ENCODE data around the gene WDTC1.

The WDTC1 gene

DNA sequence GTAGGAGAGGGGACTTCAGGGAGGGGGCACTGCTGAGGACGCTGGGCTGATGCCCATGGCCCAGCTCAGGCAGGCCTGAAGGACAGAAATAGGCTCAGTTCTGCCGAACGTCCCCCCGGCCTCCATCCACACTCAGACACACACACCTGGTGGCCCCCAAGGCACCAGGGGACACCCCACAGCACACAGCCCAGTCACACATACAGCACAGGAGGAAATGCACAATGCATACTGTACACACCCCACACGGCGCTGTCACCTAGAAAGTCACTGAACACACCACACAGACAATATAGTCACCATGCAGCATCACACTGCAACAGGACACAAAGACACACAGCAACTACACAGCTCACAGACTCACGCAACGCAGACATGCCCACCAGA lies 108.0 kb downstream of the WDTC1 start:
- Histone ChIP-seq H3K27me3 (ENCODE audit: insufficient read depth, poor library complexity, severe bottlenecking) (no peaks in the 10 kb centered on the region), H3K4me3 (replicated peaks; ENCODE audit: insufficient read depth, low read length) (peak overlapping the region; percentile 90), H3K27ac (replicated peaks) (peak overlapping the region; percentile 95)
- DNase-seq (ENCODE audit: low read depth in 1 of 2, low spot score in 1 of 2): peak in 1 of 2 experiments; percentile 41
- TF ChIP-seq CTCF (IDR thresholded peaks at IDR 0.05; ENCODE audit: insufficient read depth, low read length) (no peak), GABPA (IDR thresholded peaks at IDR 0.05; ENCODE audit: low read depth) (no peak), POLR2AphosphoS5 (IDR thresholded peaks at IDR 0.05; ENCODE audit: low read depth) (no peak), SPI1 (IDR thresholded peaks at IDR 0.05; ENCODE audit: borderline replicate concordance, low read depth) (no peak)
- TF ChIP-seq, protein P1, sequence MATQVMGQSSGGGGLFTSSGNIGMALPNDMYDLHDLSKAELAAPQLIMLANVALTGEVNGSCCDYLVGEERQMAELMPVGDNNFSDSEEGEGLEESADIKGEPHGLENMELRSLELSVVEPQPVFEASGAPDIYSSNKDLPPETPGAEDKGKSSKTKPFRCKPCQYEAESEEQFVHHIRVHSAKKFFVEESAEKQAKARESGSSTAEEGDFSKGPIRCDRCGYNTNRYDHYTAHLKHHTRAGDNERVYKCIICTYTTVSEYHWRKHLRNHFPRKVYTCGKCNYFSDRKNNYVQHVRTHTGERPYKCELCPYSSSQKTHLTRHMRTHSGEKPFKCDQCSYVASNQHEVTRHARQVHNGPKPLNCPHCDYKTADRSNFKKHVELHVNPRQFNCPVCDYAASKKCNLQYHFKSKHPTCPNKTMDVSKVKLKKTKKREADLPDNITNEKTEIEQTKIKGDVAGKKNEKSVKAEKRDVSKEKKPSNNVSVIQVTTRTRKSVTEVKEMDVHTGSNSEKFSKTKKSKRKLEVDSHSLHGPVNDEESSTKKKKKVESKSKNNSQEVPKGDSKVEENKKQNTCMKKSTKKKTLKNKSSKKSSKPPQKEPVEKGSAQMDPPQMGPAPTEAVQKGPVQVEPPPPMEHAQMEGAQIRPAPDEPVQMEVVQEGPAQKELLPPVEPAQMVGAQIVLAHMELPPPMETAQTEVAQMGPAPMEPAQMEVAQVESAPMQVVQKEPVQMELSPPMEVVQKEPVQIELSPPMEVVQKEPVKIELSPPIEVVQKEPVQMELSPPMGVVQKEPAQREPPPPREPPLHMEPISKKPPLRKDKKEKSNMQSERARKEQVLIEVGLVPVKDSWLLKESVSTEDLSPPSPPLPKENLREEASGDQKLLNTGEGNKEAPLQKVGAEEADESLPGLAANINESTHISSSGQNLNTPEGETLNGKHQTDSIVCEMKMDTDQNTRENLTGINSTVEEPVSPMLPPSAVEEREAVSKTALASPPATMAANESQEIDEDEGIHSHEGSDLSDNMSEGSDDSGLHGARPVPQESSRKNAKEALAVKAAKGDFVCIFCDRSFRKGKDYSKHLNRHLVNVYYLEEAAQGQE (IDR thresholded peaks at IDR 0.05; ENCODE audit: insufficient replicate concordance, low read depth): no peak

DNA sequence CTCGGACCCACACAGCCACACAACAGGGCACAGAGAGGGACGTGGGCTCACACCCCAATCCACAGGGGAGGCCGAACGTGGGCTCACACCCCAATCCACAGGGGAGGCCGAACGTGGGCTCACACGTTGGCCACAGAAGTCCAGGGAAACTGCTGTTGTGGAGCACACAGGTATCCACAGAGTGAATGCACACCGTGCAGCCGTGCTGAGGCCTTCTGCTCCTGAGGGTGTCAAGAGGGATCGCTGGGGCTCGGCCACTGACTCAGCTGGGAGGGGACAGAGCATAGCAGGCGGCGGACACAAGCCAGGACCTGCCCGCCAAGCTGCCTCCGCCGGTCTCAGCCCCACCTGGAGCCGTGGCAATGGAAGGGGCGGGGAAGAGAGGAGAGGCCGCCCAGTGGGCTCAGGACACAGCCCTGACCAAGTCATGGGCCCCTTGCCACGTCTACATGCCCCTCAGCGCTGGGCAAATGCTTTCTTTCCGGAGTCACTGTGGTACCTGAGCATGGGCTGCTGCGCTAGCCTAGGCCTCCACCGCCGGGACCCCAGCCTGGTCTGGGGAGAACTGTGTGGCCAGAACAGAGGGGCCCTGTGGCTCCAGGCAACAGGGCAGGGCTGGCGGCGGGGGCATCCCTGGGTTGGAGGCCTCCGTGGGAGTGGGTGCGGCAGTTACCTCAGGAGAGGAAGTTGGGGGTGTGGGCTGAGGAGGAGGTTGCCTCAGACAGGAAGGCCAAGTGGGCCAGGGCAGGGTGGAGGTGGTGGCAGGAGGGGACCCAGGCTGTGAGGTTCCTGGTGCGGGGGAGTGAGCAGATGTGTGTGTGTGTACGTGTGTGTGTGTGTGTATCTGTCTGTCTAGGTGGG lies 108.6 kb downstream of the WDTC1 start:
- H3K4me3 ChIP-seq (replicated peaks; ENCODE audit: insufficient read depth, low read length): peak overlapping the region; percentile 90
- TF ChIP-seq, protein P1 (IDR thresholded peaks at IDR 0.05; ENCODE audit: insufficient replicate concordance, low read depth): peak; percentile 61
- TF ChIP-seq GABPA (IDR thresholded peaks at IDR 0.05; ENCODE audit: low read depth) (peak; percentile 68; the same call in 1 of the 2 replicates), SPI1 (IDR thresholded peaks at IDR 0.05; ENCODE audit: borderline replicate concordance, low read depth) (peak; percentile 95; the same call in 1 of the 2 replicates), POLR2AphosphoS5 (IDR thresholded peaks at IDR 0.05; ENCODE audit: low read depth) (peak; percentile 98), CTCF (IDR thresholded peaks at IDR 0.05; ENCODE audit: insufficient read depth, low read length) (no peak)
- no peaks in the 10 kb centered on the region for H3K27me3 ChIP-seq (ENCODE audit: insufficient read depth, poor library complexity, severe bottlenecking)
- H3K27ac ChIP-seq (replicated peaks): peak overlapping the region; percentile 95
- peak; percentile 98 to 99 for DNase-seq (ENCODE audit: low read depth in 1 of 2, low spot score in 1 of 2)

- TF ChIP-seq SPI1 (IDR thresholded peaks at IDR 0.05; ENCODE audit: borderline replicate concordance, low read depth) (no peak), POLR2AphosphoS5 (IDR thresholded peaks at IDR 0.05; ENCODE audit: low read depth) (no peak), GABPA (IDR thresholded peaks at IDR 0.05; ENCODE audit: low read depth) (no peak), CTCF (IDR thresholded peaks at IDR 0.05; ENCODE audit: insufficient read depth, low read length) (no peak)
- TF ChIP-seq, protein P1 (IDR thresholded peaks at IDR 0.05; ENCODE audit: insufficient replicate concordance, low read depth): no peak
- DNase-seq (ENCODE audit: low read depth in 1 of 2, low spot score in 1 of 2): no peak
- no peaks in the 10 kb centered on the region for H3K27me3 ChIP-seq (ENCODE audit: insufficient read depth, poor library complexity, severe bottlenecking)
- peak overlapping the region; percentile 90 for H3K4me3 ChIP-seq (replicated peaks; ENCODE audit: insufficient read depth, low read length)
- H3K27ac ChIP-seq (replicated peaks): peak overlapping the region; percentile 95
Measured at GRCh38 chr1:27343639-27344025, 109.2 kb downstream of the WDTC1 start.

All from HL-60 (cell line).